Adrenal gland (tissue), 12 donors: ENCODE data around the gene GPR158. TPM values are rescaled to one million over a fixed set of nuclear protein-coding genes. Genes with fewer than 3 reads are reported as not detected.

ENCODE experiments used
- DNase-seq, 7 donors: peaks; one replicate each; pipeline ENCODE4 v3.0.0-alpha.2; 2019 to 2020
- H3K27ac ChIP-seq, 5 donors: fragments of 200-600 bp; sonication (generic) in 4 of 5; 1 replicate in 3 of 5; 2 replicates in 2 of 5; pipeline versions ENCODE4 v1.5.1 to v1.8.0; 2016 to 2020; ENCODE audit warnings: mild to moderate bottlenecking in 1 of 5
- H3K27me3 ChIP-seq: fragments of 200-600 bp; 2 replicates; pipeline ENCODE4 v1.8.0; 2021
- H3K36me3 ChIP-seq, 2 donors: fragments of 200-600 bp; replicated peaks in 1 of 2; 1 replicate in 1 of 2; 2 replicates in 1 of 2; pipeline versions ENCODE4 v1.5.1 to v1.8.0; 2018 to 2022
- H3K4me1 ChIP-seq, 2 donors: fragments of 200-600 bp; replicated peaks in 1 of 2; 1 replicate in 1 of 2; 2 replicates in 1 of 2; pipeline versions ENCODE4 v1.5.1 to v1.8.0; 2018 to 2021
- H3K4me3 ChIP-seq, 4 donors: fragments of 200-600 bp; sonication (generic) in 3 of 4; one replicate each; pipeline ENCODE4 v1.5.1; 2016 to 2018
- H3K9me3 ChIP-seq, 3 donors: fragments of 200-600 bp; sonication (generic) in 1 of 3; replicated peaks in 1 of 3; 1 replicate in 2 of 3; 2 replicates in 1 of 3; pipeline versions ENCODE4 v1.5.1 to v1.8.0; 2016 to 2021
- CTCF ChIP-seq, 6 experiments: fragments of 450-650 bp in 4 of 6; fragments of 200-600 bp in 2 of 6; sonication (generic) in 1 of 6; IDR thresholded peaks; 1 replicate in 5 of 6; 2 replicates in 1 of 6; pipeline versions ENCODE4 v1.5.1 to v1.8.0; 2016 to 2021; ENCODE audit warnings: antibody characterized with exemption in 6 of 6, mild to moderate bottlenecking in 2 of 6, moderate library complexity in 1 of 6
- POLR2A ChIP-seq, 2 donors: fragments of 450-650 bp; IDR thresholded peaks; one replicate each; pipeline ENCODE4 v1.6.1; 2017; ENCODE audit warnings: antibody characterized with exemption in 2 of 2, mild to moderate bottlenecking in 2 of 2, moderate library complexity in 1 of 2
- WGBS, 4 donors: extraction: QIAGEN DNeasy Blood & Tissue Kit in 2 of 4; methylation state at CpG; one replicate each; pipeline versions ENCODE4 v1.1.5 to v1.1.7; 2013 to 2017; 5-methylcytosine and 5-hydroxymethylcytosine counted together
- intact Hi-C, 2 donors: fragments of 100-400 bp; cut with DNase I; formaldehyde crosslinking; loops; one replicate each; pipeline versions ENCODE4 v1.14.1 to v1.15.0; 2022 to 2023
- polyA plus RNA-seq, 3 donors: library from polyadenylated mRNA; stranded (reverse); fragments of 200-250 nt in 2 of 3; fragments of 350-450 nt in 1 of 3; fragmentation: Illumina TruSeq in 1 of 3; extraction: RNeasy Lipid Tissue Mini Kit (QIAGEN cat#74804) in 1 of 3; gene quantifications; one replicate each; pipeline ENCODE4 v1.2.3, GENCODE V29; 2013 to 2014
- total RNA-seq, 9 donors: library from RNA; depleted of rRNA in 4 of 9; stranded (reverse); fragments of >200 nt in 4 of 9; fragments of 120-200 nt in 1 of 9; fragmentation: NEBNext Ultra II Directional in 1 of 9; extraction: Animal tissue kit (Norgen Biotek cat#: 25700) in 1 of 9; gene quantifications; one replicate each; pipeline versions ENCODE4 v1.1.0 to v1.2.4, GENCODE V29; 2013 to 2023
- donor health status: healthy with polysubstance abuse.
- donor health status: Bipolar disorder and iron deficiency.
- donor health status: DM: yes; HTN: yes; CAD: no.
- donor health status: DM: no; HTN: no; CAD: no.
- donor health status: DM: no; HTN: no; CAD: no.
- donor health status: DM: yes; HTN: yes; CAD: no.

Gene GPR158
- total and polyA plus RNA-seq, 12 donors = 0.04 to 2.5 (median 0.94) TPM; not detected in 2

GRCh38 chr10:25177093-25177753, 2.4 kb downstream of the GPR158 start:
- intact Hi-C loops = no loop called here
- Histone ChIP-seq H3K4me3 (no peak overlapping the region), H3K27ac (no peak overlapping the region), H3K27me3 (peaks cover 28% of the 10 kb centered on the region), H3K4me1 (peaks cover 13% of the 10 kb centered on the region in 2 donors), H3K36me3 (no peaks in the 10 kb centered on the region), H3K9me3 (no peaks in the 10 kb centered on the region)
- WGBS, 4 donors = 24 to 35% (median 26%) methylated on average over 2 of the region's 2 CpGs
- DNase-seq = no peak
- TF ChIP-seq CTCF (IDR thresholded peaks at IDR 0.05) (no peak), POLR2A (IDR thresholded peaks at IDR 0.05) (no peak)

DNA sequence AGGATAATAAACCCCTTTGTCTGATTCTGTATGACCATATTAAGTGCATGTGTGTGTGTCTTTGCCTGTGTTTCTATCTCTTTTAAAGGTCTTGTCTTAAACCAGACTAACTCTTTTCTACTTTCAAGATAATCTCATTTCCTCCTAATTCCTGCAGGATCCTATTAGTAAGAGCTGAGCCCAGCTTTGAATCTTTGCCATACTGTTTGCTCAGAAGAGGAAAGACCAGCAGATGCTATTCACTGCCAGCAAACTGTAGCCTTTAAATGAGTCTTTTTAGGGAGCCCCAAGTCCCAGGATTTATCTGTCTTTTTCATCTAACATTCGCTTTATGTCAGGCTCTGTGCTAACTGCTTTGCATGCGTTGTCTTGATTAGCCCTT, 2.9 kb downstream of the GPR158 start:
- H3K27me3 ChIP-seq = peaks cover 28% of the 10 kb centered on the region
- H3K4me3 ChIP-seq = no peak overlapping the region
- TF ChIP-seq POLR2A (IDR thresholded peaks at IDR 0.05) = no peak
- TF ChIP-seq CTCF (IDR thresholded peaks at IDR 0.05) = no peak
- intact Hi-C loops = no loop called here
- H3K27ac ChIP-seq = no peak overlapping the region
- H3K4me1 ChIP-seq = peaks cover 13% of the 10 kb centered on the region in 2 donors
- H3K9me3 ChIP-seq = no peaks in the 10 kb centered on the region
- no peaks in the 10 kb centered on the region for H3K36me3 ChIP-seq
- WGBS, 4 donors = 76 to 95% (median 82%) methylated on average over 2 of the region's 2 CpGs
- DNase-seq = no peak

DNA sequence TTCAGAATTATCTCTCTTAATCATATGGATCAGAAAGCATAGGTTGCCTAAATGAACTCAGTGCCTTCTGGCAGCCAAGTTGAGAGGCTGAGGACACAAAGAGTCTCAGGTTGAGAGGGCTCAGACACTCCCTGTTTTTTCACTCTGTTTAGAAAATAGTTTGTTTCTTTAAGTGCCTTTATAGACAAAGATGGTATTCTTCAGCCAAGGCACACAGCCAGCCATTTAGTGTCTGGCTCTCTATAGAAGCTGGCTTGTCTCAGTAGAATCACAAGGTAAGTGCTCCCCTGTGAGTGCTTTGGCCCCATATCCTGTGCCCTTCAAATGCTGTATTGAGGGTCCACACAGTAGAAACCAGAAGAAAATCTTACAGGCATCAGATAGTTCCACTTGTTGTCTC, 3.6 kb downstream of the GPR158 start:
- no peak overlapping the region for H3K4me3 ChIP-seq
- H3K27me3 ChIP-seq = peaks cover 28% of the 10 kb centered on the region
- H3K9me3 ChIP-seq = no peaks in the 10 kb centered on the region
- intact Hi-C loops = no loop called here
- DNase-seq = no peak
- peaks cover 13% of the 10 kb centered on the region in 2 donors for H3K4me1 ChIP-seq
- no peaks in the 10 kb centered on the region for H3K36me3 ChIP-seq
- no peak overlapping the region for H3K27ac ChIP-seq
- TF ChIP-seq POLR2A (IDR thresholded peaks at IDR 0.05) = no peak
- no peak for TF ChIP-seq CTCF (IDR thresholded peaks at IDR 0.05)

DNA sequence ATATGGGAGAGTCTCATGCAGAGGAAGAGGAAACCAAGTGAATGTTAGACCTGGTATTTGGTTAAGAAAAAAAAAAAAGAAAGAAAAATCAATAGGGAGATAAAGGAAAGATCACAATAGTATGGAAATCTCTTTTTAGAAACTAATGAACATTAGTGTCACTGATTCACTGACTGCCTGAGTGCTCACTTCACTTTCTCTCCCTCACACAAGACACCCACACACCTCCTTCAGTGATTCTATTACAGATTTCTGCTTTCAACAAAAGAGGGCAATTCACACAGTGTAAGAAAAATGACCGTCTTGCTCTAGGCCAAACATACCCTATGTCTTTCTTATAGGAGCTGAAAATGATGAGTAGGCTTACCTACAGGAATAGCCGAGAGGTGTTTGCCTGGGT, 6.0 kb downstream of the GPR158 start:
- intact Hi-C loops = no loop called here
- TF ChIP-seq CTCF (IDR thresholded peaks at IDR 0.05) (no peak), POLR2A (IDR thresholded peaks at IDR 0.05) (no peak)

More for the DNA sequence above, 6.0 kb downstream of the GPR158 start:
- Histone ChIP-seq H3K4me3 (no peak overlapping the region), H3K27ac (no peak overlapping the region), H3K27me3 (peaks cover 28% of the 10 kb centered on the region), H3K36me3 (no peaks in the 10 kb centered on the region), H3K4me1 (peaks cover under 1 to 1% of the 10 kb centered on the region in 2 donors), H3K9me3 (no peaks in the 10 kb centered on the region)
- DNase-seq = no peak
- 62 to 69% (median 67%) methylated on average over 2 of the region's 2 CpGs for WGBS, 4 donors
